Hematopoietic multipotent progenitor cell treated with erythropoietin and hydrocortisone succinate and interleukin-3 and kit ligand, for 6 days (in vitro differentiated cells): Measurements from ENCODE around the gene RBP5.

Source experiments
- DNase-seq: peaks from one replicate; pipeline ENCODE4 v3.0.0-alpha.2; 2015

Gene RBP5

DNA sequence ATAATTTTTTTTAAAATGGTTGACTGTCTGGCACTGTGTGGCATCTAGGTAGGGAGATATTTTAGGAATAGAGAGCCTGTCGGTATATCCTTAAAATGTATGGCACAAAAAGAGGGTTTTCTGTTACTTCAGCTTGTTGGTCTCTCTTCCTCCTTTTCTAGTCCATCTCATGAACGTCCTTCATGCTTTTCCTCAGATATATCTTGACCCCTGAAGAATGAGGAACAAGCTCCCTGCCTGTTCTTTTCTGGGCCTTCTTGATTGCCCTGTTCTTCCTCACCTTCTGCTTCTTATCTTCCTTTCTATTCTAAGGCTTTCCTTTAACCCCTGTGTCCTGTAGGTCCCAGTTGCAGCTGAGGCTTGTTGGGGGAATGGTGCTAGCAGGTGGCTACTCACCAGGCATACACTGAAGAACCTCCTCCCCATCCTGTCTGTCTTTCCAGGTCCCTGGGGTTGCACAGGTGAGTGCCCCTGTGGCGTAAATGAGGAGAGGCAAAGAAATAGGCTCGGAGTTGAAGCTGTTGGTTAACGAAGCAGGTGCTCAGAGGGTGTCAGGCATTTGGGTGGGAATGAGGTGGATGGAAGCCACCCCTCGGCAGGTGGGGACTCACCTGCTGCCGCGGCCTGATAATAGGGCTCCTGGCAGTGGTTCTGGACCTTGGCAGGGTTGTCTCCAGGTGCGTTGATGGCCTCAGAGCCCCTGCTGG, 29.2 kb downstream of the RBP5 start:
- no peak for DNase-seq

DNA sequence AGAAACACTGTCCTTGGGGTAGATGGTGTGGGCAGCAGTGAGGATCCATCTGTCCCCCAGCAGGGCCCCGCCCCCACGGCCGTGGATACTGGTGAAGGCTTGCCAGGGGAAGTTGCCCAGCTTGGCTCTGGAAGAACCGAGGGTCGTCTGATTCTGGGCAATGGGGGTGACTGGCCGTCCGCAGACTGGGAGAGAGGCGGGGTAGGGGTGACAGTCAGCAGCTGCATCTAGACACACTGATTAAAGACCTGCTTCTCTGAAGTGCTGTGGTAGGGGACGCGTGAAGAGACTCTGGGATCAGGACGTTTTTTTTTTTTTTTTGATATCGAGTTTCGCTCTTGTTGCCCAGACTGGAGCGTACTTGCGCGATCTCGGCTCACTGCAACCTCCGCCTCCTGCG, 31.7 kb downstream of the RBP5 start:
- DNase-seq: no peak

DNA sequence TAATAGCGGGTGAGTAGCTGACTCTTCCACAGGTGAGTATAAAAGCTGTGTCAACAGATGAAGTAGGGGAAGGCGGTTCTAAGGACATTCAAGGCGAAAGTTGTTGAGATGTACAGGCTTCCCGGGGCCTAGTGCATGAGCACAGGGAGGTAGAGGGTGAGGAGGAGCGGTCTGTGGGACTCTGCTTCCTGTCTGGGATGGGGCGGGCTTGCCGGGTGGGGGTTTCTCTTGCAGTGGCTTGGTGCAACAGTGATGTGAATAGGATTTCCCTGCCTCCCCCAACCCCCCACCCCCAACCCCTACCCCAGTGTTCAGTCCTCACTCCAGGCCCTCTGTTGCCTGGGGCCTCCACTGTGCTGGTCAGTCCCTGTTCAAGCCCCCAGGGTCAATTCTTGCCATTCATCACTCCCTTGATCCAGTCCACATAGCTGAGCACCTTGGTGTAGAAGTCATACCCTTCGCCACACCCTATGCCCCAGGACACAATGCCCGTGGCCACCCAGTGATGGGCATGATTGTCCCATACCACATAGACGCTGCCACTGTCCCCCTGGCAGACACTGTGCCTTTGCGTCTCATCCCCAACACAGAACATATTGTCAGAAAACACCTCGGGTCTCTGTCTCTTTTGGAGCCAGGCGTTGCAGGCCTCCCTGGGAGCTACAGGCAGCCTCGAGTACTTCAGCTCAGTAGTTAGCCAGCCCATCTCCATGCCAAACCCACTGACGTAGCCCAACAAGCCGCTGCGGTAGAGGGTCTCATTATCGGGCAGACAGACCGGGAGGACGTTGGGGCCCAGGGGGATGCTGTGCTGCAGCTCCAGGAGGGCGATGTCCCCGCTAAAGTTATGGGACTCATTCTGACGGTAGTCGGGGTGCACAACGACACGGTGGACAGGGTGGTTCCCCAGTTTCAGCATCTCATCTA, 32.4 kb downstream of the RBP5 start:
- DNase-seq: no peak

DNA sequence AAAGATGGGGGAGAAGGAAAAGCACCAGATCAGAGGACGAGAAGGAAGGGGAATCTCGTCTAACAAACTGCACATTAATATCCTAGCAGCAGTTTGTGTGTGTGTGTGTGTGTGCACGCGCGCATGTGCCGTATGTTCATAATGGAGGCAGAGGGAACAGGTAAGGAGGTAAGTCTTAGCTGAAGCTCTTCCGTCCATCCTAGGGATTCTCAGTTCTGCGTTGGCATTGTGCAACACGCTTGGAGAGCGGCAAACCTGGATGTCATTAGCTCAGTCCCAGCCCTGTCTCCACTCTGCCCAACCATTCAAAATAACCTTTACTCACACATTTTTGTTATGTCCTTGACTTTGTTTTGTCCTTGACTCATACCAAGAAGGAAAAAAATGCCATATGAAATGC, 34.8 kb downstream of the RBP5 start:
- DNase-seq: no peak

- no peak for DNase-seq
Measured at GRCh38 chr12:7093486-7093885, 35.2 kb downstream of the RBP5 start.

GRCh38 chr12:7092986-7093460, 35.7 kb downstream of the RBP5 start:
- DNase-seq: no peak

DNA sequence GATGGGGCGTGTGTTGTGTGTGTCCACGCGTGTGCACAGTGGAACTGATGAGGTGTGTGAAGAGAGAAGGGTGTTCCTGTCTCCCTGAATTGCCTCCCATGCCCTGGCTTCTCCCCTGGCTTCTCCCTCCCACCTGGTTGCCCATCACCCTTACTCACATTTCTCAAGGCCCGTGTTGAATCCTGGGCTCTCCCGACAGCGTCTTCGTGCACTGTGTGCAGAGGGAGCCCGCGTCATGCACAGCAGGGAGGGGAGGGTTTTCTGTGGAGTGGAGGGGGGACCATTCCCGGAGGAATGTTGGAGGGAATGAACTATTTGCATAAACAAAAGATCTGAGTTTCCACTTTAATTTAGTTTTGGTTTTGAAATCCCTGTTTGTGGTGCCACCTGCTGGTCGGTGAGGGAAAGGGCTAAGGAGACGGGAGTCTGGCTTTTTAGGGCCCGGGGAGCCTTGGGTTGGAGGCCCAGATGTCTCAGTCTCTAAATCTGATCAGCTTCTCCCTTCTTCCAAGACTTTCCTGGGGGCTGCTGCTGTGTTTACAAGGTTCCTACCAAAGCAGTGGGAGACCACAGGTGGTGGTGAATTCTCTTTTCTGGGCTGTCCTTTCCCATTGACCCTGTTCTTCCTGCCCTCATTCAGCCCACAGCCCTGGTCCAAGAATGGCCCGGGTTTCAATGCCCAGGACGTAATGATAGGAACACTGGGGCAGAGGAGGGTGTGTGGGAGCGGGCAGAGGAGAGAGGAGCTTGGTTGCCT, 36.3 kb downstream of the RBP5 start, which contains the start of gene C1R:
C1R (minus strand) TSS at position 217 of the 757 bp plus-strand sequence; CDS start at position 160, 57 bp downstream.
- DNase-seq: peak; percentile 78

GRCh38 chr12:7091660-7092228, 36.9 kb downstream of the RBP5 start:
- no peak for DNase-seq

DNA sequence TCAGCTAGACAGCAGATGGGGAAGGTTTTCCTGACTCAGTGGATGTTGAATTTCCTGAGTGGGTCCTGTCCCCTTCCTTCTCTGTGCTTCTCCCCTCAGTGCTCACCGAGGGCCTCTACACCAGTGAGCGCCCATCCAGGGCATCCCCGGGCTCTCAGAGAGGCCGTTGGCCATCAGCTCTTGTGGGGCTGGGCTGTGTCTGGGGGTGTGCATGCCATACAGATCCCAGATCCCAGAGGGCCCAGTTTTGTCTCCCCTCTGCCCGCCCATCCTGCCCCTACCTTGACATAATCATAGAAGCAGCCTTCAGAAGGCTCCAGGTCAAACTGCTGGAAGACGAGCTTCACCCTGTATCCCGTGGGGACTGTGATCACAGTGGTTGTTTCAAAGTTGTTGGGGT, 37.5 kb downstream of the RBP5 start:
- DNase-seq: no peak

GRCh38 chr12:7090222-7090998, 38.3 kb downstream of the RBP5 start:
- no peak for DNase-seq

- no peak for DNase-seq
Measured at GRCh38 chr12:7089196-7089871, 39.4 kb downstream of the RBP5 start.

- no peak for DNase-seq
Measured at GRCh38 chr12:7083125-7083524, 45.6 kb downstream of the RBP5 start.

GRCh38 chr12:7081037-7081436, 47.7 kb downstream of the RBP5 start:
- no peak for DNase-seq

DNA sequence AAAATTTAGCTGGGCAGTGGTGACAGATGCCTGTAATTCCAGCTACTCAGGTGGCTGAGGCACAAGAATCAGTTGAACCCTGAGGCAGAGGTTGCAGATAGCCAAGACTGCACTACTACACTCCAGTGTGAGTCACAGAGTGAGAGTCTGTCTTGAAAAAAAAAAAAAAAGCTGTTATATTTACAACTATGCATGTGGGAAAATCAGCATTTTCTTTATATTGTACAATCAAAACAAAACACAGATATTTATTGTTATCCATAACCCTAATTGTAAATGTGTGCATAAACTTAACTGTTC, 48.9 kb downstream of the RBP5 start:
- DNase-seq: no peak

DNA sequence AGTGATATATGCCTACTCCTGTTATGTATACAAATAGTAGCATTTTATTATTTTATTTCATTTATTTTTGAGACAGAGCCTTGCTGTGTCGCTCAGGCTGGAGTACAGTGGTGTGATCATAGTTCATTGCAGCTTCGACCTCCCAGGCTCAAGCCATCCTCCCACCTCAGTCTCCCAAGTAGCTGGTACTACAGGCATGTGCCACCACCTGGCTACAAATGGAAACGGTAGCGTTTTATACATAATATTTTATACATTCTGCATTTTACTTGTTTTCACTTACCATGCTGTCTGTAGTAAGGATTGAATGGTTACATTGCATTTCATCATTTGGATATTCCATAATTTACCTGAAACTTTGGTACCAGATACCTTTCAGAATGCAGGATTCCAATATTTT, 50.5 kb downstream of the RBP5 start:
- peak; percentile 26 for DNase-seq

DNA sequence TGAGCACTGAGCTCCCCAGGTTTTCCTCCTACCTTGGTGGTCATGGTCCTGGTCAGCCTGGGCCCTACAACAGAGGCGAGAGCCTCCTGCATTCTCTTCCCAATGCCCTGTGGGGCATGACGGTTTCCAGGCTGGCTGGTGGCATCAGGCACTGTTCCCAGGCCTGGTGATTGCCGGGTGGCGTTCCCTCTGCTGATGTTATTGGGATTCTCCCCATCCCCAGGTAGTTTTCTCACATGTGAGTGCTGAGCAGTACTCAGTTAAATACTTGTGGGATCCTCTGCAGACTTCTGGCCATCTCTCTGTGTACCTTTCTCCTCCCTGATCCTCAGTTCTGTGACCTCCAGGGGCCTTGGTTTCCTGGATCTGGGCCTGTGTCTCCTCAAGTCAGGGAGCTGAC, 52.2 kb downstream of the RBP5 start:
- no peak for DNase-seq

- no peak for DNase-seq
Measured at GRCh38 chr12:7075939-7076338, 52.8 kb downstream of the RBP5 start.

DNA sequence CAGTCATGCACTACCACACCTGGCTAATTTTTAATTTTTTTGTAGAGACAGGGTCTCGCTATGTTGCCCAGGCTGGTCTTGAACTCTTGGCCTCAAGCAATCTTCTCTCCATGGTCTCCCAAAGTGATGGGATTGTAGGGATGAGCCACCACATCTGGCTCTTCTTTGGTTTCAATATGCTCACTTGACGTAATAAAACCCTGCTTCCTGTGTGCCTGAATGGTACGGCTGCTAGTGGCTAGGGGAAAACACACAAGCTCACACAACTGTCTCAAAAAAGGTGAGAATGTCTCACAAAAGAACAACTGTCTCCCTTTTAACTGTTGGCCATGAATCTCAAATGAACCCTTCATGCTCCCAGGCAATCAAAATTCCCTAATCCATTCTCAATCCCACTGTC, 53.2 kb downstream of the RBP5 start:
- no peak for DNase-seq

GRCh38 chr12:7073946-7074345, 54.7 kb downstream of the RBP5 start:
- no peak for DNase-seq
